ENCODE measurements around the gene TPX2.
A peak's percentile ranks its signal among the peaks of the same experiment; 100 is the strongest.
"Not testable (repeated sequence)": the region's sequence is repeated elsewhere in the genome, so short reads cannot be mapped to it uniquely, and the experiment has no call there.

Gene TPX2

GRCh38 chr20:31719644-31720485 is 19.2 kb upstream of the TPX2 start:
- peak; percentile 76 for DNase-seq (ENCODE audit: low spot score)

GRCh38 chr20:31720486-31721407 is 18.3 kb upstream of the TPX2 start:
- DNase-seq (ENCODE audit: low spot score) = no peak

- no peak for DNase-seq (ENCODE audit: low spot score)
These were observed 17.5 kb upstream of the TPX2 start for GRCh38 chr20:31721408-31722256.

- peak; percentile 89 for DNase-seq (ENCODE audit: low spot score)
These were observed 16.6 kb upstream of the TPX2 start, which contains the start of gene BCL2L1 for GRCh38 chr20:31722257-31723068. Gene BCL2L1, minus strand, starts transcription at chr20:31722868. Its CDS starts 650 bp downstream, at chr20:31722218.

- DNase-seq (ENCODE audit: low spot score) = no peak
These were observed 16.1 kb upstream of the TPX2 start for GRCh38 chr20:31723069-31723318.

- peak; percentile 98 for DNase-seq (ENCODE audit: low spot score)
These were observed 15.6 kb upstream of the TPX2 start for GRCh38 chr20:31723319-31724078.

- DNase-seq (ENCODE audit: low spot score) = no peak
These were observed 7.8 kb upstream of the TPX2 start for GRCh38 chr20:31731321-31731717.

GRCh38 chr20:31739550-31739977 is 474 bp downstream of the TPX2 start:
- no peak for DNase-seq (ENCODE audit: low spot score)

GRCh38 chr20:31740208-31740607 is 1.1 kb downstream of the TPX2 start:
- no peak for DNase-seq (ENCODE audit: low spot score)

GRCh38 chr20:31740656-31741323 is 1.7 kb downstream of the TPX2 start:
- DNase-seq (ENCODE audit: low spot score) = no peak

GRCh38 chr20:31746068-31746878 is 7.2 kb downstream of the TPX2 start:
- DNase-seq (ENCODE audit: low spot score) = no peak

- not testable (repeated sequence) for DNase-seq (ENCODE audit: low spot score)
These were observed 7.9 kb downstream of the TPX2 start for GRCh38 chr20:31747028-31747427.

GRCh38 chr20:31747640-31748039 is 8.6 kb downstream of the TPX2 start:
- DNase-seq (ENCODE audit: low spot score) = no peak

- DNase-seq (ENCODE audit: low spot score) = no peak
These were observed 10.1 kb downstream of the TPX2 start for GRCh38 chr20:31749223-31749622.

- no peak for DNase-seq (ENCODE audit: low spot score)
These were observed 12.0 kb downstream of the TPX2 start for GRCh38 chr20:31751126-31751525.

- no peak for DNase-seq (ENCODE audit: low spot score)
These were observed 18.2 kb downstream of the TPX2 start for GRCh38 chr20:31757254-31757653.

- DNase-seq (ENCODE audit: low spot score) = no peak
These were observed 19.4 kb downstream of the TPX2 start for GRCh38 chr20:31758521-31758920.

- no peak for DNase-seq (ENCODE audit: low spot score)
These were observed 19.9 kb downstream of the TPX2 start for GRCh38 chr20:31758991-31759390.
